ENCODE measurements around the gene PRF1. TPM values are rescaled to one million over a fixed set of nuclear protein-coding genes. Genes with fewer than 3 reads are reported as not detected.
A peak's percentile ranks its signal among the peaks of the same experiment; 100 is the strongest.

Gene PRF1
- total RNA-seq, 4 donors from 2014 or later = 0.87 to 6.6 (median 3.7) TPM

GRCh38 chr10:70578371-70578947 lies 24.1 kb downstream of the PRF1 start:
- no peak overlapping the region for H3K4me3 ChIP-seq
- H3K36me3 ChIP-seq = no peaks in the 10 kb centered on the region
- no peak overlapping the region for H3K27ac ChIP-seq
- peaks cover 0 to 18% (median 16%) of the 10 kb centered on the region in 4 donors for H3K4me1 ChIP-seq
- no peak for DNase-seq (ENCODE audit: low spot score in 2 of 2)
- no peaks in the 10 kb centered on the region for H3K27me3 ChIP-seq
- TF ChIP-seq EP300 (IDR thresholded peaks at IDR 0.05) = no peak
- TF ChIP-seq POLR2A (IDR thresholded peaks at IDR 0.05) = no peak
- TF ChIP-seq CTCF (IDR thresholded peaks at IDR 0.05) = no peak
- H3K9me3 ChIP-seq = no peaks in the 10 kb centered on the region
- 63 to 64% methylated on average over 7 of the region's 7 CpGs for WGBS, 2 donors

- Histone ChIP-seq H3K27ac (no peak overlapping the region), H3K27me3 (no peaks in the 10 kb centered on the region), H3K4me1 (peaks cover 0 to 18% (median 16%) of the 10 kb centered on the region in 4 donors), H3K36me3 (no peaks in the 10 kb centered on the region), H3K4me3 (no peak overlapping the region), H3K9me3 (no peaks in the 10 kb centered on the region)
- 85 to 86% methylated on average over 2 of the region's 2 CpGs for WGBS, 2 donors
- TF ChIP-seq POLR2A (IDR thresholded peaks at IDR 0.05) (no peak), CTCF (IDR thresholded peaks at IDR 0.05) (no peak), EP300 (IDR thresholded peaks at IDR 0.05) (no peak)
- DNase-seq (ENCODE audit: low spot score in 2 of 2) = no peak
These were observed 25.6 kb downstream of the PRF1 start for GRCh38 chr10:70576803-70577517.

GRCh38 chr10:70575874-70576802 lies 26.4 kb downstream of the PRF1 start:
- 38 to 48% methylated on average over 12 of the region's 12 CpGs for WGBS, 2 donors
- TF ChIP-seq CTCF (IDR thresholded peaks at IDR 0.05) = no peak
- TF ChIP-seq POLR2A (IDR thresholded peaks at IDR 0.05) = no peak
- no peak for TF ChIP-seq EP300 (IDR thresholded peaks at IDR 0.05)
- no peaks in the 10 kb centered on the region for H3K9me3 ChIP-seq
- H3K27me3 ChIP-seq = no peaks in the 10 kb centered on the region
- DNase-seq (ENCODE audit: low spot score in 2 of 2) = peak in 1 of 2 donors; percentile 30
- no peak overlapping the region for H3K27ac ChIP-seq
- no peak overlapping the region for H3K4me3 ChIP-seq
- H3K4me1 ChIP-seq = peaks cover 0 to 18% (median 16%) of the 10 kb centered on the region in 4 donors
- H3K36me3 ChIP-seq = no peaks in the 10 kb centered on the region

GRCh38 chr10:70575486-70575873 lies 27.1 kb downstream of the PRF1 start:
- no peaks in the 10 kb centered on the region for H3K27me3 ChIP-seq
- H3K4me3 ChIP-seq = no peak overlapping the region
- TF ChIP-seq POLR2A (IDR thresholded peaks at IDR 0.05) (no peak), EP300 (IDR thresholded peaks at IDR 0.05) (no peak), CTCF (IDR thresholded peaks at IDR 0.05) (no peak)
- H3K9me3 ChIP-seq = no peaks in the 10 kb centered on the region
- 21 to 35% methylated on average over 4 of the region's 4 CpGs for WGBS, 2 donors
- H3K4me1 ChIP-seq = peaks cover 0 to 18% (median 16%) of the 10 kb centered on the region in 4 donors
- H3K27ac ChIP-seq = no peak overlapping the region
- H3K36me3 ChIP-seq = no peaks in the 10 kb centered on the region
- DNase-seq (ENCODE audit: low spot score in 2 of 2) = no peak

Data from tibial nerve (tissue), 4 donors.